ENCODE data around the gene DDX46.

GRCh38 chr5:134835623-134836022 is 77.0 kb downstream of the DDX46 start:
- TF ChIP-seq CTCF (IDR thresholded peaks at IDR 0.05) (no peak), POLR2A (IDR thresholded peaks at IDR 0.05) (no peak)

Data from testis (tissue), 2 donors.